Measurements from ENCODE around the gene APMAP.

DNA sequence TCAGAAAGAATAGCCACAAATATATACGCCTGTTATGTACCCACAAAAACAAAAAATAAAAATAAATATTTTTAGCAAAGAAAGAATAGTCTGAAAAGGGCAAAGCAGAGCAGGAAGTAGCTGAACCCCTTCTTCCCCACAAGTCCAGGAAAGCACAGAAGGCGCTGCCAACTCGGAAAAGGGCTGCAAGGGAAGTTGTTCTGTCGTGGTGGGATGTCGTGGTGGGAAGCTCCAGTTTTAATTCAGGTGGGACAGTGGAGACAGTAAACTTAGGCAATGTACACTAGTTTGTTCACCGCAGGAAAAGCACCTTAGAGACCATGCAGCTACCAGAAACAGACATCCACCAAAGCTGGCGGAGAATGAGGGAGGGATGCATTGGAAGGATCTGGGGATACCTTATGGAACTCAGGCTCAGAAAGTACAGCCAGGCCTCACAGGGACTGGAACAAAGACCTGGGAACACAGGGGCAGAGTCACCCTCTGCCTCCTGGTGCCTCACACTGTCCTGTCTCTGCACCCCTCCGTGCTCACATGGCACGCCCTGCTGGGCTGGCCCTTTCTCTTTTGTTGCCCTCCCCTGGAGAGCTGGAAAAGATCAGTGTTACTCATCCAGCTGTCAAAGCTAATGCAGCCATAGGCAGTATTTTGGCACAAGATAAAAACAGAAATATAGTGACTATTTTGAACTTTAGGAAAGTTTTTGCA lies 3.3 kb upstream of the APMAP start:
- no peak for TF ChIP-seq CTCF (tag by site-specific recombination; IDR thresholded peaks at IDR 0.05)
- no peak for TF ChIP-seq ZNF138 (tag by site-specific recombination; IDR thresholded peaks at IDR 0.05; ENCODE audit: borderline replicate concordance)
- TF ChIP-seq YY1 (tag by site-specific recombination; IDR thresholded peaks at IDR 0.05): no peak
- no peak for TF ChIP-seq ZNF701 (tag by site-specific recombination; IDR thresholded peaks at IDR 0.05)
- no peak for TF ChIP-seq ZNF658 (tag by site-specific recombination; IDR thresholded peaks at IDR 0.05)
- no peak for TF ChIP-seq ZBTB17 (tag by site-specific recombination; IDR thresholded peaks at IDR 0.05)
- TF ChIP-seq ZBTB44 (tag by site-specific recombination; IDR thresholded peaks at IDR 0.05): no peak

All from HEK293 (cell line).